A549 (cell line): ENCODE results near the gene BPGM.

ENCODE experiments used
- EP300 ChIP-seq, 2 experiments: fragments of >200 bp; sonication (Bioruptor Twin); formaldehyde crosslinking; IDR thresholded peaks; 2 replicates in 1 of 2; 3 replicates in 1 of 2; pipeline ENCODE4 v1.6.1; 2016 to 2017
- FOXS1 ChIP-seq: fragments of 250-450 bp; sonication (Bioruptor Pico); IDR thresholded peaks from 2 replicates; pipeline ENCODE4 v1.5.0; 2020; ENCODE audit warnings: mild to moderate bottlenecking, moderate library complexity
- POLR2A ChIP-seq: IDR thresholded peaks from 2 replicates; pipeline ENCODE4 v1.6.1; 2012; ENCODE audit warnings: mild to moderate bottlenecking, low read length
- REST ChIP-seq: fragments of 200-600 bp; sonication (generic); IDR thresholded peaks from 2 replicates; pipeline ENCODE4 v1.6.1; 2016; ENCODE audit warnings: antibody characterized with exemption, mild to moderate bottlenecking, moderate library complexity

GRCh38 chr7:134693256-134693655, 46.6 kb downstream of the BPGM start:
- TF ChIP-seq EP300 (IDR thresholded peaks at IDR 0.05), result no peak
- TF ChIP-seq REST, result no peak
- TF ChIP-seq FOXS1 (CRISPR knock-in tag), result no peak
- no peak for TF ChIP-seq POLR2A
